PFSK-1 (cell line): ENCODE measurements around the gene WDR49.

Experiments
- FOXP2 ChIP-seq: optimal IDR thresholded peaks from 2 replicates; pipeline ENCODE3; 2011; ENCODE audit warnings: borderline replicate concordance, control low read depth, inconsistent platforms; ENCODE audit not compliant: insufficient read depth; ENCODE audit errors: extremely low read length, extremely low read depth
- POLR2AphosphoS5 ChIP-seq: IDR thresholded peaks from 2 replicates; pipeline ENCODE4 v1.6.1; 2012; ENCODE audit warnings: low read depth, mild to moderate bottlenecking, control low read depth, low read length, moderate library complexity
- REST ChIP-seq, 2 experiments: IDR thresholded peaks; 2 replicates each; pipeline versions ENCODE4 v1.6.1 to v1.8.0; 2011 to 2012; ENCODE audit warnings: low read depth in 2 of 2, low read length in 2 of 2, control low read depth in 1 of 2, inconsistent platforms in 1 of 2, mild to moderate bottlenecking in 1 of 2, moderate library complexity in 1 of 2; ENCODE audit not compliant: insufficient read depth in 1 of 2
- SIN3A ChIP-seq: IDR thresholded peaks from 2 replicates; pipeline ENCODE4 v1.6.1; 2012; ENCODE audit warnings: mild to moderate bottlenecking, low read length, moderate library complexity, borderline replicate concordance; ENCODE audit not compliant: insufficient read depth
- TAF1 ChIP-seq: IDR thresholded peaks from 2 replicates; pipeline ENCODE4 v1.6.1; 2012; ENCODE audit warnings: low read length, control low read depth, borderline replicate concordance; ENCODE audit not compliant: insufficient read depth

The WDR49 gene

GRCh38 chr3:167575000-167575600, 78.6 kb downstream of the WDR49 start:
- no peak for TF ChIP-seq FOXP2
- no peak for TF ChIP-seq TAF1

- TF ChIP-seq TAF1 (no peak), REST (IDR thresholded peaks at IDR 0.05; ENCODE audit: insufficient read depth in 1 of 2, low read depth in 2 of 2, low read length in 2 of 2) (no peak), SIN3A (no peak), POLR2AphosphoS5 (no peak), FOXP2 (no peak)
These were observed 80.8 kb downstream of the WDR49 start for GRCh38 chr3:167572991-167573390.

- TF ChIP-seq TAF1 (no peak), POLR2AphosphoS5 (no peak), SIN3A (no peak), FOXP2 (no peak), REST (IDR thresholded peaks at IDR 0.05; ENCODE audit: insufficient read depth in 1 of 2, low read depth in 2 of 2, low read length in 2 of 2) (no peak)
These were observed 85.1 kb downstream of the WDR49 start for GRCh38 chr3:167568634-167569033.

- TF ChIP-seq REST (IDR thresholded peaks at IDR 0.05; ENCODE audit: insufficient read depth in 1 of 2, low read depth in 2 of 2, low read length in 2 of 2) (no peak), FOXP2 (no peak)
These were observed 88.3 kb downstream of the WDR49 start for GRCh38 chr3:167565489-167565888.

GRCh38 chr3:167564612-167565011, 89.1 kb downstream of the WDR49 start:
- no peak for TF ChIP-seq REST (IDR thresholded peaks at IDR 0.05; ENCODE audit: insufficient read depth in 1 of 2, low read depth in 2 of 2, low read length in 2 of 2)
- no peak for TF ChIP-seq TAF1
- no peak for TF ChIP-seq FOXP2
- no peak for TF ChIP-seq SIN3A
- no peak for TF ChIP-seq POLR2AphosphoS5

GRCh38 chr3:167559924-167560323, 93.8 kb downstream of the WDR49 start:
- TF ChIP-seq FOXP2 (no peak), POLR2AphosphoS5 (no peak), TAF1 (no peak), SIN3A (no peak), REST (IDR thresholded peaks at IDR 0.05; ENCODE audit: insufficient read depth in 1 of 2, low read depth in 2 of 2, low read length in 2 of 2) (no peak)
